HEK293 (cell line): ENCODE data around the gene OR4D9.
"Not testable (repeated sequence)": the region's sequence is repeated elsewhere in the genome, so short reads cannot be mapped to it uniquely, and the experiment has no call there.

Experiments used
- CTCF ChIA-PET: fragments of 350-600 bp; formaldehyde crosslinking; extraction: SDS; loops from one replicate; lab custom pipeline; 2021; ENCODE audit warnings: antibody characterized with exemption; lab: Yijun Ruan, JAX
- POLR2A ChIA-PET: fragments of 300-600 bp; formaldehyde crosslinking; extraction: SDS; loops from one replicate; lab custom pipeline; 2020; ENCODE audit warnings: antibody characterized with exemption, inconsistent platforms; lab: Yijun Ruan, JAX
- H3K27ac ChIP-seq: fragments of 200-500 bp; sonication (Bioruptor generic); 2 replicates; pipeline ENCODE4 v1.5.1; 2014; ENCODE audit warnings: low read depth, low read length, control low read depth, inconsistent platforms; ENCODE audit errors: extremely low read depth
- H3K36me3 ChIP-seq, 2 experiments: fragments of 200-500 bp in 1 of 2; sonication (Bioruptor generic) in 1 of 2; 1 replicate in 1 of 2; 2 replicates in 1 of 2; pipeline ENCODE4 v1.5.1; 2014 to 2017; ENCODE audit warnings: inconsistent platforms in 2 of 2, low read length in 2 of 2; ENCODE audit not compliant: control insufficient read depth in 2 of 2, insufficient read depth in 1 of 2
- H3K4me1 ChIP-seq: fragments of 200-500 bp; sonication (Bioruptor generic); 2 replicates; pipeline ENCODE4 v1.5.1; 2014; ENCODE audit warnings: mild to moderate bottlenecking, low read length, inconsistent platforms; ENCODE audit not compliant: control insufficient read depth, insufficient read depth
- H3K4me3 ChIP-seq: 2 replicates; pipeline ENCODE4 v1.5.1; 2011; ENCODE audit warnings: low read depth, mild to moderate bottlenecking, control low read depth, low read length, moderate library complexity
- H3K9me3 ChIP-seq: fragments of 200-500 bp; sonication (Bioruptor generic); 2 replicates; pipeline ENCODE4 v1.5.1; 2014; ENCODE audit warnings: low read depth, low read length, inconsistent platforms; ENCODE audit not compliant: control insufficient read depth, insufficient read depth
- ATF2 ChIP-seq: fragments of 450-650 bp; formaldehyde crosslinking; IDR thresholded peaks from 2 replicates; pipeline ENCODE4 v1.5.1; 2016; ENCODE audit warnings: missing biosample characterization, missing genetic modification characterization, low read depth
- HOXA7 ChIP-seq: sonication (generic); formaldehyde crosslinking; IDR thresholded peaks from 2 replicates; pipeline ENCODE4 v1.8.1; 2022; ENCODE audit warnings: missing genetic modification reagents, borderline replicate concordance
- KLF10 ChIP-seq: fragments of 450-650 bp; IDR thresholded peaks from 2 replicates; pipeline ENCODE4 v1.5.1; 2018; ENCODE audit warnings: missing biosample characterization, mild to moderate bottlenecking, missing genetic modification characterization
- OVOL3 ChIP-seq: fragments of 450-650 bp; formaldehyde crosslinking; IDR thresholded peaks from 2 replicates; pipeline ENCODE4 v1.5.1; 2016; ENCODE audit warnings: missing biosample characterization, missing genetic modification characterization
- PATZ1 ChIP-seq: fragments of 450-650 bp; formaldehyde crosslinking; IDR thresholded peaks from 2 replicates; pipeline ENCODE4 v1.5.1; 2016; ENCODE audit warnings: missing biosample characterization, missing genetic modification characterization
- PRDM1 ChIP-seq: fragments of 450-650 bp; formaldehyde crosslinking; IDR thresholded peaks from 2 replicates; pipeline ENCODE4; 2016; ENCODE audit warnings: missing biosample characterization, missing genetic modification characterization
- ZBTB7A ChIP-seq: fragments of 450-650 bp; formaldehyde crosslinking; IDR thresholded peaks from 2 replicates; pipeline ENCODE4 v1.5.1; 2016; ENCODE audit warnings: low read depth, missing biosample characterization, missing genetic modification characterization
- ZNF146 ChIP-seq: fragments of 450-650 bp; formaldehyde crosslinking; IDR thresholded peaks from 2 replicates; pipeline ENCODE4 v1.5.1; 2016; ENCODE audit warnings: missing biosample characterization, missing genetic modification characterization
- ZNF16 ChIP-seq: fragments of 450-650 bp; formaldehyde crosslinking; IDR thresholded peaks from 2 replicates; pipeline ENCODE4 v1.5.1; 2016; ENCODE audit warnings: low read depth, missing biosample characterization, missing genetic modification characterization
- ZNF175 ChIP-seq: fragments of 450-650 bp; formaldehyde crosslinking; IDR thresholded peaks from 2 replicates; pipeline ENCODE4 v1.5.1; 2016; ENCODE audit warnings: missing biosample characterization, missing genetic modification characterization
- ZNF2 ChIP-seq: fragments of 450-650 bp; formaldehyde crosslinking; IDR thresholded peaks from 2 replicates; pipeline ENCODE4 v1.5.1; 2016; ENCODE audit warnings: missing biosample characterization, missing genetic modification characterization
- ZNF555 ChIP-seq: fragments of 450-650 bp; formaldehyde crosslinking; conservative IDR thresholded peaks from 2 replicates; pipeline ENCODE4 v1.5.1; 2017; ENCODE audit warnings: missing biosample characterization, mild to moderate bottlenecking, missing genetic modification characterization, inconsistent platforms
- ZNF585B ChIP-seq: fragments of 450-650 bp; formaldehyde crosslinking; IDR thresholded peaks from 2 replicates; pipeline ENCODE4 v1.5.1; 2016; ENCODE audit warnings: missing biosample characterization, missing genetic modification characterization
- ZNF610 ChIP-seq: fragments of 450-650 bp; formaldehyde crosslinking; IDR thresholded peaks from 2 replicates; pipeline ENCODE4 v1.5.1; 2016; ENCODE audit warnings: missing biosample characterization, missing genetic modification characterization, borderline replicate concordance
- ZNF677 ChIP-seq: fragments of 450-650 bp; IDR thresholded peaks from 2 replicates; pipeline ENCODE4 v1.5.0; 2018; ENCODE audit warnings: missing biosample characterization, mild to moderate bottlenecking, missing genetic modification characterization, moderate library complexity
- ZNF704 ChIP-seq: fragments of 450-650 bp; formaldehyde crosslinking; IDR thresholded peaks from 2 replicates; pipeline ENCODE4 v1.5.1; 2016; ENCODE audit warnings: missing biosample characterization, missing genetic modification characterization
- ZSCAN16 ChIP-seq: fragments of 450-650 bp; formaldehyde crosslinking; IDR thresholded peaks from 2 replicates; pipeline ENCODE4 v1.5.1; 2016; ENCODE audit warnings: missing biosample characterization, missing genetic modification characterization

OR4D9 gene

GRCh38 chr11:59534676-59535075, 23.3 kb downstream of the OR4D9 start:
- Histone ChIP-seq H3K4me1 (no peaks in the 10 kb centered on the region), H3K4me3 (no peak overlapping the region), H3K36me3 (no peaks in the 10 kb centered on the region), H3K9me3 (no peaks in the 10 kb centered on the region), H3K27ac (no peak overlapping the region)
- TF ChIP-seq ATF2 (tag by site-specific recombination): no peak
- TF ChIP-seq KLF10 (tag by site-specific recombination): no peak
- no peak for TF ChIP-seq ZSCAN16 (tag by site-specific recombination)
- TF ChIP-seq ZNF677 (tag by site-specific recombination): no peak
- no peak for TF ChIP-seq PATZ1 (tag by site-specific recombination)
- no peak for TF ChIP-seq HOXA7 (CRISPR knock-in tag)
- ChIA-PET CTCF (interaction anchor here (0.5 to 1.2 kb wide), 3 partner anchors 27 to 429 kb away, joined by 3 to 4 read pairs (median 4); no protein-coding TSS in a partner anchor), POLR2A (no interaction called here)

GRCh38 chr11:59542142-59542810, 30.9 kb downstream of the OR4D9 start:
- no peak for TF ChIP-seq ZBTB7A
- TF ChIP-seq ZNF16 (tag by site-specific recombination): no peak
- TF ChIP-seq PRDM1 (tag by site-specific recombination): no peak
- TF ChIP-seq ZNF555 (tag by site-specific recombination): no peak
- TF ChIP-seq ZNF2: no peak
- TF ChIP-seq ZNF585B (tag by site-specific recombination): no peak
- TF ChIP-seq ZNF704 (tag by site-specific recombination): no peak
- TF ChIP-seq ZNF175 (tag by site-specific recombination): no peak
- TF ChIP-seq ZNF610 (tag by site-specific recombination): no peak
- TF ChIP-seq OVOL3 (tag by site-specific recombination): no peak
- no peaks in the 10 kb centered on the region for H3K4me1 ChIP-seq
- no peak overlapping the region for H3K4me3 ChIP-seq
- H3K27ac ChIP-seq: no peak overlapping the region
- H3K36me3 ChIP-seq: no peaks in the 10 kb centered on the region
- H3K9me3 ChIP-seq: no peaks in the 10 kb centered on the region
- CTCF ChIA-PET: no interaction called here
- POLR2A ChIA-PET: no interaction called here

GRCh38 chr11:59543713-59544112, 32.4 kb downstream of the OR4D9 start:
- H3K9me3 ChIP-seq, H3K4me3 ChIP-seq, H3K4me1 ChIP-seq, POLR2A ChIA-PET, H3K27ac ChIP-seq, H3K36me3 ChIP-seq: not testable (repeated sequence)
- peak; percentile 24; the same call in 1 of the 2 replicates for TF ChIP-seq ZNF146 (tag by site-specific recombination)
- CTCF ChIA-PET: interaction anchor here (0.6 kb wide), 1 partner anchor 72 kb away, joined by 3 read pairs; the partner anchor contains the start of gene OSBP
